IMR-90 (cell line): ENCODE results near the gene SH3RF1.

ENCODE experiments used
- CHD1 ChIP-seq: IDR thresholded peaks from 2 replicates; pipeline ENCODE4 v1.6.1; 2012; ENCODE audit warnings: low read depth, low read length, improper control_type of control experiment
- POLR2A ChIP-seq: IDR thresholded peaks from 2 replicates; pipeline ENCODE4 v1.6.1; 2012; ENCODE audit warnings: mild to moderate bottlenecking, low read depth, low read length
- RCOR1 ChIP-seq: IDR thresholded peaks from 2 replicates; pipeline ENCODE4 v1.6.1; 2012; ENCODE audit warnings: mild to moderate bottlenecking, low read length, improper control_type of control experiment; ENCODE audit not compliant: insufficient replicate concordance
- RFX5 ChIP-seq: IDR thresholded peaks from 2 replicates; pipeline ENCODE4 v1.8.0; 2012; ENCODE audit warnings: low read depth, mild to moderate bottlenecking, low read length, moderate library complexity
- TF ChIP-seq, protein P1 (sequence below): fragments of 150-350 bp; IDR thresholded peaks from 2 replicates; pipeline ENCODE4 v1.6.1; 2016; ENCODE audit warnings: low read depth, mild to moderate bottlenecking, low read length, moderate library complexity, borderline replicate concordance
- TF ChIP-seq, protein P2 (sequence below): fragments of 150-350 bp; IDR thresholded peaks from 2 replicates; pipeline ENCODE4 v1.6.1; 2017; ENCODE audit warnings: mild to moderate bottlenecking, antibody characterized with exemption, low read length, low read depth
- TF ChIP-seq, protein P3 (sequence below): conservative IDR thresholded peaks from 2 replicates; pipeline ENCODE4 v1.5.1; 2012; ENCODE audit warnings: mild to moderate bottlenecking, low read depth, low read length, improper control_type of control experiment

DNA sequence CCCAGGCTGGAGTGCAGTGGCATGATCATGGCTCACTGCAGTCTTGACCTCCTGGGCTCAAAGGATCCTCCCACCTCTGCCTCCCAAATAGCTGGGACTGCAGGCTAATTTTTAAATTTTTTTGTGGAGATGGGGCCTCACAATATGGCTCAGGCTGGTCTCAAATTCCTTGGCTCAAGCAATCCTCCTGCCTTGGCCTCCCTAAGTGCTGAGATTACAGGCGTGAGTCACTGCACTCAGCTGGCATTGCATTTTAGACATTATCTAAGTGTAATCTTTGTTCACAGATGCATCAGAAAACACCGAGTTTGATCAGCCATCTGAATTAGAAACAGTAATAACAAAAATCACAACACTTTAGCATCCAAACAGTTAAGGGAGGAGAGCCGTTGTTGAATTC, 207.3 kb downstream of the SH3RF1 start:
- TF ChIP-seq POLR2A: no peak
- TF ChIP-seq, protein P1, sequence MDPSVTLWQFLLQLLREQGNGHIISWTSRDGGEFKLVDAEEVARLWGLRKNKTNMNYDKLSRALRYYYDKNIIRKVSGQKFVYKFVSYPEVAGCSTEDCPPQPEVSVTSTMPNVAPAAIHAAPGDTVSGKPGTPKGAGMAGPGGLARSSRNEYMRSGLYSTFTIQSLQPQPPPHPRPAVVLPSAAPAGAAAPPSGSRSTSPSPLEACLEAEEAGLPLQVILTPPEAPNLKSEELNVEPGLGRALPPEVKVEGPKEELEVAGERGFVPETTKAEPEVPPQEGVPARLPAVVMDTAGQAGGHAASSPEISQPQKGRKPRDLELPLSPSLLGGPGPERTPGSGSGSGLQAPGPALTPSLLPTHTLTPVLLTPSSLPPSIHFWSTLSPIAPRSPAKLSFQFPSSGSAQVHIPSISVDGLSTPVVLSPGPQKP: no peak
- no peak for TF ChIP-seq RCOR1
- TF ChIP-seq, protein P2, sequence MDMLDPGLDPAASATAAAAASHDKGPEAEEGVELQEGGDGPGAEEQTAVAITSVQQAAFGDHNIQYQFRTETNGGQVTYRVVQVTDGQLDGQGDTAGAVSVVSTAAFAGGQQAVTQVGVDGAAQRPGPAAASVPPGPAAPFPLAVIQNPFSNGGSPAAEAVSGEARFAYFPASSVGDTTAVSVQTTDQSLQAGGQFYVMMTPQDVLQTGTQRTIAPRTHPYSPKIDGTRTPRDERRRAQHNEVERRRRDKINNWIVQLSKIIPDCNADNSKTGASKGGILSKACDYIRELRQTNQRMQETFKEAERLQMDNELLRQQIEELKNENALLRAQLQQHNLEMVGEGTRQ: no peak
- TF ChIP-seq RFX5: no peak
- TF ChIP-seq, protein P3, sequence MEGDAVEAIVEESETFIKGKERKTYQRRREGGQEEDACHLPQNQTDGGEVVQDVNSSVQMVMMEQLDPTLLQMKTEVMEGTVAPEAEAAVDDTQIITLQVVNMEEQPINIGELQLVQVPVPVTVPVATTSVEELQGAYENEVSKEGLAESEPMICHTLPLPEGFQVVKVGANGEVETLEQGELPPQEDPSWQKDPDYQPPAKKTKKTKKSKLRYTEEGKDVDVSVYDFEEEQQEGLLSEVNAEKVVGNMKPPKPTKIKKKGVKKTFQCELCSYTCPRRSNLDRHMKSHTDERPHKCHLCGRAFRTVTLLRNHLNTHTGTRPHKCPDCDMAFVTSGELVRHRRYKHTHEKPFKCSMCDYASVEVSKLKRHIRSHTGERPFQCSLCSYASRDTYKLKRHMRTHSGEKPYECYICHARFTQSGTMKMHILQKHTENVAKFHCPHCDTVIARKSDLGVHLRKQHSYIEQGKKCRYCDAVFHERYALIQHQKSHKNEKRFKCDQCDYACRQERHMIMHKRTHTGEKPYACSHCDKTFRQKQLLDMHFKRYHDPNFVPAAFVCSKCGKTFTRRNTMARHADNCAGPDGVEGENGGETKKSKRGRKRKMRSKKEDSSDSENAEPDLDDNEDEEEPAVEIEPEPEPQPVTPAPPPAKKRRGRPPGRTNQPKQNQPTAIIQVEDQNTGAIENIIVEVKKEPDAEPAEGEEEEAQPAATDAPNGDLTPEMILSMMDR: no peak
- TF ChIP-seq CHD1: no peak
